Measurements from ENCODE around the gene PIK3C2B. TPM values are rescaled to one million over a fixed set of nuclear protein-coding genes. Genes with fewer than 3 reads are reported as not detected.

The PIK3C2B gene
- total and polyA plus RNA-seq, 2 donors (not counting 3 experiments of a cell fraction or from before 2014, with no cell fraction given): 33.7 to 49.0 TPM

GRCh38 chr1:204456826-204457442, 37.7 kb downstream of the PIK3C2B start:
- POLR2A ChIA-PET: no interaction called here
- H3K4me1 ChIP-seq (ENCODE audit: control insufficient read depth, extremely low read depth, insufficient read depth, low read length): peaks cover 26% of the 10 kb centered on the region
- FAIRE-seq (no peak), DNase-seq (ENCODE audit: low read depth, low spot score) (no peak)
- intact Hi-C loops (cut with micrococcal nuclease) (no loop called here), dilution Hi-C loops (cut with MboI; ENCODE audit: extremely low pct_ligation_motif_present, low sequenced_read_pairs) (no loop called here)
- TF ChIP-seq POLR2A (IDR thresholded peaks at IDR 0.05; ENCODE audit: low read depth, low read length) (no peak), POLR2AphosphoS5 (IDR thresholded peaks at IDR 0.05; ENCODE audit: insufficient read depth, low read depth, low read length) (no peak), JUN (IDR thresholded peaks at IDR 0.05; ENCODE audit: borderline replicate concordance, insufficient read depth, insufficient read length, low read depth) (no peak), EZH2 (IDR thresholded peaks at IDR 0.05; ENCODE audit: borderline replicate concordance, low read depth, low read length, severe bottlenecking) (no peak), CTCF (IDR thresholded peaks at IDR 0.05; ENCODE audit: extremely low read depth in 1 of 2, insufficient read depth in 1 of 2, low read depth in 1 of 2, low read length in 2 of 2) (no peak), GATA2 (IDR thresholded peaks at IDR 0.05; ENCODE audit: insufficient read depth, insufficient read length, low read depth, low read length) (no peak), MYC (IDR thresholded peaks at IDR 0.05; ENCODE audit: low read depth, low read length) (no peak), MAX (IDR thresholded peaks at IDR 0.05; ENCODE audit: insufficient read depth, insufficient read length) (no peak), FOS (IDR thresholded peaks at IDR 0.05; ENCODE audit: borderline replicate concordance, insufficient read depth, low read length) (no peak)
- H3K27ac ChIP-seq (ENCODE audit: insufficient read depth, low read depth, low read length): no peak overlapping the region
- CTCF ChIA-PET: interaction anchor here (0.8 to 34.5 kb wide), 7 partner anchors 10 to 43 kb away, joined by 3 to 1267 read pairs (median 4); partner anchors contain the start of gene PIK3C2B
- H3K4me3 ChIP-seq (replicated peaks in 1 of 3; ENCODE audit: insufficient read depth in 1 of 3, low read depth in 1 of 3, low read length in 3 of 3): no peak overlapping the region
- peaks cover 0 to 33% of the 10 kb centered on the region in 2 experiments for H3K36me3 ChIP-seq (ENCODE audit: control insufficient read depth in 2 of 2, extremely low read depth in 1 of 2, insufficient read depth in 2 of 2, low read length in 2 of 2)
- no peaks in the 10 kb centered on the region for H4K20me1 ChIP-seq (replicated peaks; ENCODE audit: control insufficient read depth, extremely low read depth, insufficient read depth, low read length)
- H3K9me3 ChIP-seq (replicated peaks; ENCODE audit: control insufficient read depth, insufficient read depth, low read length): no peaks in the 10 kb centered on the region
- no peak overlapping the region for H3K4me2 ChIP-seq (ENCODE audit: insufficient read depth, low read length)
- no peak overlapping the region for H2AFZ ChIP-seq (ENCODE audit: low read depth, low read length)
- no peaks in the 10 kb centered on the region for H3K9me1 ChIP-seq (replicated peaks; ENCODE audit: control insufficient read depth, extremely low read depth, insufficient read depth, low read length)
- H3K79me2 ChIP-seq (ENCODE audit: control insufficient read depth, insufficient read depth, low read length): no peaks in the 10 kb centered on the region
- no peaks in the 10 kb centered on the region for H3K27me3 ChIP-seq (ENCODE audit: control insufficient read depth in 2 of 2, insufficient read depth in 2 of 2, low read length in 2 of 2)
- H3K9ac ChIP-seq (replicated peaks; ENCODE audit: extremely low read depth, insufficient read depth, low read length): no peak overlapping the region
- BruUV-seq (replicated peaks): no TSS peak

Data from endothelial cell of umbilical vein (primary cell).